ENCODE results near the gene FOLR1. TPM values are rescaled to one million over a fixed set of nuclear protein-coding genes. Genes with fewer than 3 reads are reported as not detected.
"Not testable (repeated sequence)": the region's sequence is repeated elsewhere in the genome, so short reads cannot be mapped to it uniquely, and the experiment has no call there.

FOLR1 gene
- not detected for total RNA-seq

DNA sequence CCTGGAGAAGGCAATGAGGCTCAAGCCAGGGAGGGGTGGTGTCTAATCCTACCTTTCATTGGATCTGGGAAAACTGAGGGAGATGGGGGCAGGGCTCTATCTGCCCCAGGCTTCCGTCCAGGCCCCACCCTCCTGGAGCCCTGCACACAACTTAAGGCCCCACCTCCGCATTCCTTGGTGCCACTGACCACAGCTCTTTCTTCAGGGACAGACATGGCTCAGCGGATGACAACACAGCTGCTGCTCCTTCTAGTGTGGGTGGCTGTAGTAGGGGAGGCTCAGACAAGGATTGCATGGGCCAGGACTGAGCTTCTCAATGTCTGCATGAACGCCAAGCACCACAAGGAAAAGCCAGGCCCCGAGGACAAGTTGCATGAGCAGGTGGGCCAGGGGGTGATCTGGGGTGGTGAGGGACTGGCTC, at the start of gene FOLR1:
FOLR1 (plus strand) TSS at position 180 of the 421 bp plus-strand sequence; CDS start at position 214, 34 bp downstream.
- H3K27ac Mint-ChIP-seq, result no peak within 1 kb of the TSS
- no peak for DNase-seq (ENCODE audit: low spot score in 2 of 2)
- no peaks in the 10 kb centered on the region for H3K36me3 Mint-ChIP-seq
- H3K9me3 Mint-ChIP-seq, result no peaks in the 10 kb centered on the region
- ATAC-seq, result no peak

DNA sequence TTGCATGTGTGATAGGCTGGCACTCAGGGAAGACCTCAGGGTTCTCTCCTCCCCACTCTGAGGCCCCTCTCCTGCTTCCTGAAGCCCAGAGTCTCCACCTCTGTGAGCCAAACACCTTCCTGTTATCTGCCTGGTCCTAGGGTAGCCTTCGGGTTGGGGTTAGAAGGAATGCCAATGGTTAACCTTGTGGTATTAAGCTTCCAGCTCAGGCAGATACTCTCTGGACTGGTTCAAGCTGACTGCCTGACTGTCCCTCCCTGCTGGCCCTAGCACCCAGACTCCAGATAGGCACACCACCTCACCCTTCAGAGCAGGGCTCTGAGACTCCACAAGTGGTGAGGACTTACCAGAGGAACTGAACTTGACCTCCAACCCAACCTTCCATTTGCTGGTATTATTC, 49.4 kb upstream of the FOLR1 start:
- not testable (repeated sequence) for H3K36me3 Mint-ChIP-seq; H3K9me3 Mint-ChIP-seq; H3K27ac Mint-ChIP-seq; ATAC-seq; DNase-seq (ENCODE audit: low spot score in 2 of 2)

GRCh38 chr11:72144807-72145565, 47.0 kb upstream of the FOLR1 start:
- no peak overlapping the region for H3K27ac Mint-ChIP-seq
- no peak for ATAC-seq
- no peaks in the 10 kb centered on the region for H3K9me3 Mint-ChIP-seq
- DNase-seq (ENCODE audit: low spot score in 2 of 2), result no peak
- H3K36me3 Mint-ChIP-seq, result no peaks in the 10 kb centered on the region

DNA sequence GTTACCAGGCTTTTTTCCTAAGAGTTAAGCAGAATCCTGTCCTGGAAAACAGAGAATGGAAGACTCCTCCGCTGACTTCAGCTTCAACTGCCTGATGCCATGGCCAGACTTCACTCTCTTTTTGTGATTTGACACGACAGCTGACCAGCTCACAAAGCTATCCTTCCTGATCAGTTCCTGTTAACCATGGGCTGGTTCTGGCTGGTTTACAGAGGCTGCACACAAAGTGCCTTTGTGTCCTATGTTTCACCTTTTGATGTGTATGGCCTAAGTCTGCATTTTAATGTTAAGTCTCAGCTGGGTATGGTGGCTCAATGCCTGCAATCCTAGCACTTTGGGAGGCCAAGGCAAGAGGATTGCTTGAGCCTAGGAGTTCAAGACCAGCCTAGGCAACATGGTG, 45.3 kb upstream of the FOLR1 start:
- ATAC-seq, result no peak
- H3K9me3 Mint-ChIP-seq, result no peaks in the 10 kb centered on the region
- no peaks in the 10 kb centered on the region for H3K36me3 Mint-ChIP-seq
- DNase-seq (ENCODE audit: low spot score in 2 of 2), result no peak
- H3K27ac Mint-ChIP-seq, result no peak overlapping the region

GRCh38 chr11:72150882-72151281, 41.1 kb upstream of the FOLR1 start:
- Mint-ChIP-seq H3K9me3 (no peaks in the 10 kb centered on the region), H3K36me3 (no peaks in the 10 kb centered on the region), H3K27ac (no peak overlapping the region)
- DNase-seq (ENCODE audit: low spot score in 2 of 2) (no peak), ATAC-seq (no peak)

GRCh38 chr11:72153874-72154273, 38.1 kb upstream of the FOLR1 start:
- H3K27ac Mint-ChIP-seq; DNase-seq (ENCODE audit: low spot score in 2 of 2); H3K36me3 Mint-ChIP-seq; H3K9me3 Mint-ChIP-seq; ATAC-seq: not testable (repeated sequence)

- H3K36me3 Mint-ChIP-seq, result no peaks in the 10 kb centered on the region
- ATAC-seq (no peak), DNase-seq (ENCODE audit: low spot score in 2 of 2) (no peak)
- H3K9me3 Mint-ChIP-seq, result no peaks in the 10 kb centered on the region
- H3K27ac Mint-ChIP-seq, result no peak overlapping the region
Measured at GRCh38 chr11:72154816-72155215, 37.1 kb upstream of the FOLR1 start.

DNA sequence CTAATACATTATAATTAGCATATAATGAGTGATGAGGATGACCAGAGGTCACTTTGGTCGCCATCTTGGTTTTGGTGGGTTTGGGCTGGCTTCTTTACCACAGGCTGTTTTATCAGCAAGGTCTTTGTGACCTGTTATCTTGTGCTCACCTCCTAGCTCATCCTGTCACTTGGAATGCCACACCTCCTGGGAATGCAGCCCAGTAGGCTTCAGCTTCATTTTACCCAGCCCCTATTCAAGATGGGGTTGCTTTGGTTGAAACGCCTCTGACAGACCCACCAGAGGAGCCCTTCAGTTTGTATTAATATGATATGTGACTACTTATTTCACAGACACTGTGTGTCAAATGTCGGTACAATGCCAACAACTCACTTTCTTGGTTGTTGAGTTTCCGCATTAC, 36.2 kb upstream of the FOLR1 start:
- ATAC-seq (no peak), DNase-seq (ENCODE audit: low spot score in 2 of 2) (no peak)
- no peaks in the 10 kb centered on the region for H3K9me3 Mint-ChIP-seq
- H3K36me3 Mint-ChIP-seq, result no peaks in the 10 kb centered on the region
- no peak overlapping the region for H3K27ac Mint-ChIP-seq

GRCh38 chr11:72157131-72157530, 34.8 kb upstream of the FOLR1 start:
- ATAC-seq (no peak), DNase-seq (ENCODE audit: low spot score in 2 of 2) (no peak)
- no peaks in the 10 kb centered on the region for H3K36me3 Mint-ChIP-seq
- no peaks in the 10 kb centered on the region for H3K9me3 Mint-ChIP-seq
- H3K27ac Mint-ChIP-seq, result no peak overlapping the region

- Mint-ChIP-seq H3K27ac (no peak overlapping the region), H3K9me3 (no peaks in the 10 kb centered on the region), H3K36me3 (no peaks in the 10 kb centered on the region)
- DNase-seq (ENCODE audit: low spot score in 2 of 2), result no peak
- ATAC-seq, result no peak
Measured at GRCh38 chr11:72160319-72160718, 31.6 kb upstream of the FOLR1 start.

DNA sequence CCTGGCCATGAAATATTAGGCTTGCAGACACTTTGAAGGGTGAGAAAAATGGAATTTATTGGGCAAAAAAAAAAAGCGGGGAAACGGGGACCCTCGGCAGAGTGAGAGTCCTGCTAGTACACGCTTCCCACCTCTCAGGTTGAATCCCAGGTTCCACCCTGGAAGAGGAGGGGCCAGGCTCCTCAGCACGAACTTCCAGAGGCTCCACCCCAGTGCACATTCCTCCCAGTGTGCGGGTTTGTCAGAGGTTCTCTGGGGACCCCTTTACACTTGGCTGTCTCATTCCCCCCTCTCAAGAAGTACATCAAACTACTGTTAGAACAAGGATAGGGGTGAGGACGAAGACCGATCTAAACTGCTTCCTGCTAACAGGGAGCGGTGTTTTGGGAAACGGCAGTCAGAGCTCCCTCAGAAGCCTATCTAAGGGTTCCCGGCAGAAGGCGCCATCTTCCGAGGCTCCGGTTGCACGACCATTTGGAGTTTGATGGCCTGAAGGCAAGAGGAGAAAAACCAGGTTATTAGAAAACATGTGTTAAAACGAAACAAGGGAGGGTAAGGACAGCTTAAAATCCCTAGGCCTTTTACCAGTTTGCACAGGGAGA, 28.9 kb upstream of the FOLR1 start:
- no peaks in the 10 kb centered on the region for H3K9me3 Mint-ChIP-seq
- H3K27ac Mint-ChIP-seq, result no peak overlapping the region
- H3K36me3 Mint-ChIP-seq, result no peaks in the 10 kb centered on the region
- DNase-seq (ENCODE audit: low spot score in 2 of 2) (no peak), ATAC-seq (no peak)

- H3K36me3 Mint-ChIP-seq, H3K27ac Mint-ChIP-seq: not testable (repeated sequence)
Measured at GRCh38 chr11:72164187-72164586, 27.8 kb upstream of the FOLR1 start.

GRCh38 chr11:72169046-72169555, 22.8 kb upstream of the FOLR1 start:
- not testable (repeated sequence) for H3K36me3 Mint-ChIP-seq; H3K27ac Mint-ChIP-seq; ATAC-seq; H3K9me3 Mint-ChIP-seq; DNase-seq (ENCODE audit: low spot score in 2 of 2)

More at GRCh38 chr11:72164187-72164586, 27.8 kb upstream of the FOLR1 start:
- not testable (repeated sequence) for ATAC-seq; H3K9me3 Mint-ChIP-seq; DNase-seq (ENCODE audit: low spot score in 2 of 2)

GRCh38 chr11:72169754-72170153, 22.2 kb upstream of the FOLR1 start:
- H3K9me3 Mint-ChIP-seq; DNase-seq (ENCODE audit: low spot score in 2 of 2); H3K27ac Mint-ChIP-seq; ATAC-seq; H3K36me3 Mint-ChIP-seq: not testable (repeated sequence)

GRCh38 chr11:72172043-72172442, 19.9 kb upstream of the FOLR1 start:
- DNase-seq (ENCODE audit: low spot score in 2 of 2); H3K36me3 Mint-ChIP-seq; ATAC-seq; H3K9me3 Mint-ChIP-seq; H3K27ac Mint-ChIP-seq: not testable (repeated sequence)

GRCh38 chr11:72173291-72173690, 18.6 kb upstream of the FOLR1 start:
- Mint-ChIP-seq H3K36me3 (no peaks in the 10 kb centered on the region), H3K9me3 (no peaks in the 10 kb centered on the region), H3K27ac (peak overlapping the region in 1 of 2 donors; percentile 19)
- DNase-seq (ENCODE audit: low spot score in 2 of 2) (no peak), ATAC-seq (no peak)

GRCh38 chr11:72174302-72175070, 17.5 kb upstream of the FOLR1 start:
- Mint-ChIP-seq H3K27ac (no peak overlapping the region), H3K9me3 (no peaks in the 10 kb centered on the region), H3K36me3 (no peaks in the 10 kb centered on the region)
- no peak for DNase-seq (ENCODE audit: low spot score in 2 of 2)
- ATAC-seq, result no peak

Data from activated naive CD4-positive, alpha-beta T cell treated with anti-CD3 and anti-CD28 coated beads, Interleukin-2, amount 50 U/mL, for 72 hours (primary cell).